Peyer's patch (tissue), 4 donors: ENCODE measurements around the gene CAPN8.

ENCODE experiments used
- CTCF ChIP-seq, 6 experiments: fragments of 450-650 bp in 4 of 6; fragments of 200-600 bp in 2 of 6; sonication (generic) in 1 of 6; IDR thresholded peaks; one replicate each; pipeline ENCODE4 v1.5.1; 2017 to 2019; ENCODE audit warnings: antibody characterized with exemption in 6 of 6, mild to moderate bottlenecking in 3 of 6, moderate library complexity in 1 of 6
- POLR2A ChIP-seq, 2 donors: fragments of 450-650 bp; IDR thresholded peaks; one replicate each; pipeline ENCODE4 v1.5.1; 2017; ENCODE audit warnings: antibody characterized with exemption in 2 of 2, mild to moderate bottlenecking in 2 of 2, moderate library complexity in 2 of 2

- TF ChIP-seq CTCF (IDR thresholded peaks at IDR 0.05) = no peak
- TF ChIP-seq POLR2A (IDR thresholded peaks at IDR 0.05) = no peak
Observed at GRCh38 chr1:223617323-223618070, 48.0 kb downstream of the CAPN8 start.
